22Rv1 (cell line): ENCODE data around the gene HCK.

ENCODE experiments used
- CTCF ChIP-seq: fragments of 450-650 bp; IDR thresholded peaks from 2 replicates; pipeline ENCODE4 v1.5.1; 2017; ENCODE audit warnings: mild to moderate bottlenecking
- ZFX ChIP-seq: fragments of 450-650 bp; IDR thresholded peaks from 2 replicates; pipeline ENCODE4 v1.6.1; 2017; ENCODE audit warnings: antibody characterized with exemption, borderline replicate concordance

GRCh38 chr20:32013326-32013725, 38.7 kb upstream of the HCK start:
- TF ChIP-seq CTCF (no peak), ZFX (no peak)
